Measurements from ENCODE around the gene CNGB1.
A peak's percentile ranks its signal among the peaks of the same experiment; 100 is the strongest.
"Not testable (repeated sequence)": the region's sequence is repeated elsewhere in the genome, so short reads cannot be mapped to it uniquely, and the experiment has no call there.

Gene CNGB1

DNA sequence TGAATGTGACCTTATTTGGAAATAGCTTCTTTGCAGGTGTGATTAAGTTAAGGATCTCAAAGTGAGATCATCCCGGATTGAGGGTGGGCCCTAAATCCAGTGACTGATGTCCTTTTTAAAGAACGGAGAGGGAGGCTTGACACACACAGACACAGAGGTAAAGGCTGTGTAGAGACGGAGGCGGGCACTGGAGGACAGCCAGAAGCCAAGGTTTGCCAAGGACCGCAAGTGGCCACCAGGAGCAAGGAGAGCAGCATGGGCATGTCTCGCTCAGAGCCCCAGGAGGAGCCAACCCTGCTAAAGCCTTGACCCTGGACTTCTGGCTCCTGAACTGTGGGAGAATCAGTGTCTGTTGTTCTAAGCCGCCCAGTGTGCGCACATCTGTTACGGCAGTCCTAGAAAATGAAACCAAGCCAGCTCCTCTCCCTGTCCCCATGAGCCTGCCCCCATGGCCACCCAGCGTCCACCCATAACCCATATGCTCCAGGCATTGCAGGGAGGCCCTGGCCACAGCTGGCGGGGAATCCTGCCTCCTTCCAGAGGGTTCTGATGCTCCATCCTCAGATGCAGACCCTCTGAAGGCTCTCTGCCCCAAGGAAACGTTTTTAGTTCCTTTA lies 15.2 kb downstream of the CNGB1 start:
- FAIRE-seq (no peak), DNase-seq (ENCODE audit: low spot score) (peak; percentile 10)

DNA sequence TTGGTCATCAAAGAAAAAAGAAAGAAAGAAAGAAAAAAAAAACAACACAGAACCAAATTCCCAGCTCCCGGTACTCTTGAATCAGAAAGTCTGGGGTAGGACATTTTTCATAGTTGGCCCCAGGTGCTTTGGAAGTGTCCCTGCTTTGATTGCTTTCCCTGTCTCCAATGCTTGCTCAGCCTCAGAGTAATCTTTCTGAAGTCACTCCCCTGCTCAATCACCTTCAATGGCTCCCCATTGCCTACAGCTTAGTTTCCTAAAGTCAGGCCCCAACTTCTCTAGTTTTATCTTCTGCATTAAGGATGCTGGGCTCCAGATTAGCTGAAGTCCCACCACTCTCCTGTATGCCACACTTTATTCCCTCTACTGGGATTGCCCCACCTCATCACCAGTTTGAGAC lies 17.1 kb downstream of the CNGB1 start:
- no peak for FAIRE-seq
- no peak for DNase-seq (ENCODE audit: low spot score)

DNA sequence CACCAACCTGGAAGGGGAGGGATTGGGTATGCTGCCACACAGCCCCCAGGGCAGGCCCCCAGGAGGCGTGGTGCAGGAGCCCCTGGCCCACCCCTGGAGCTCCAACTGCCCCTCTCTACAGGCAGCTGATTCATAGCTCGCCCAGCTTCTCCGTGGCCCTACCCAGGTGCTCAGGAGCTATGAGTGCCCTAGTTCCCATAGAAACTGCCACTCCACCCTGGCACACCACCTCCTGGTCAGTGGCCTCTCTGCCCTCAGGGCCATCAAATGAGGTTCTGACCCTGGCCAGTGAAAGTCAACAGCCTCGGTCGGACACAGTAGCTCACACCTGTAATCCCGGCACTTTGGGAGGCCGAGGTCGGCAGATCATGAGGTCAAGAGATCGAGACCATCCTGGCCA lies 18.0 kb downstream of the CNGB1 start:
- FAIRE-seq (no peak), DNase-seq (ENCODE audit: low spot score) (no peak)

DNA sequence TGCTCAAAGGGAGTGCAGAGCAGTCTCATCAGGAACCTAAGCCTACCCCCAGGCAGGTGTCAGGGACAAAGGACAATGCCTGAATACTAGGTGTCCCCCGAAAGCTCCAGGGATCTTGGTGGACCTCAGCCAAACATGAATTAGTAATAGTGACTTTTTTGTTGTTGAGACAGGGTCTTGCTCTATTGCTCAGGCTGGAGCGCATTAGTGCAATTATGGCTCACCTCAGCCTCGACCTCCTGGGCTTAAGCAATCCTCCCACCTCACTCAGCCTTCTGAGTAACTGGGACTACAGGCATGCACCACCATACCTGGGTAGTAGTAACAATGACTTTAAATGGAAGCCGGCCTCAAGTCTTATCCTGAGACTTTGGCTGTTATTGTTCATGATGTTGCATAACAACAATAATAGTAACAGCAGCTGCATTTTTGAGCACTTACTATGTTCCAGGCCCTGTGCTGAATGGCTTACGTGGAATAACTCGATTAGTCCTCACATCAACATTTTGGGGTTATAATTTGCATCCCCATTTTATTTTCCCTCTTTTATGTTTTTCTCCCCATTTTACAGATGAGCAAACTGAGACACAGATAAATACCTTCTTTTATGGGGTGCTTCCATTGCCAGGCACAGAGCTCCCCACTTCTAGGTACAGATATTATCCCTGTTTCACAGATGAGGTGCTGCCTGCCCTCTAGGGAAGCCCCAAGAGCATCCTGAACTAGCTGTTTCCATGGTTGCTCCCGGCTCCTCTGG lies 19.5 kb downstream of the CNGB1 start:
- DNase-seq (ENCODE audit: low spot score) (no peak), FAIRE-seq (no peak)

DNA sequence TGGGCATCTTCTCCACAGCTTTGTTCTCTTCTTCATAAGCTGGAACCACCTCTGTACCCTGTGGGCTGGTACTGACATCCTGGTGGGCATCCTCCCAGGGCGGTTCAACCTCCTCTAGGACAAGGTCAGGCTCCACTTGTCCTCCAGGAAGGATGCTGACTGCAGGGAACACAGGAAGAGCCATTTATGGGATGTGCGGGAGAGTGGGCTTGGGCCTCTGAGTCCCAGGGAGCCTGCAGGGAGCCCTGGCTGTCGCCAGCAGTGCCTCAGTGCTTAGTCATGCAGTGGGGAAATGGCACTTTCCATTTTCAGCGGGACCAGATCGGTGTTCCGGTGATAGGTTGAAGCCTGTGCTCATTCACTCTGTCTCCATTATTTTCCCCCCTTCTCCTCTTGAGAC lies 20.5 kb downstream of the CNGB1 start:
- peak; percentile 47 for DNase-seq (ENCODE audit: low spot score)

DNA sequence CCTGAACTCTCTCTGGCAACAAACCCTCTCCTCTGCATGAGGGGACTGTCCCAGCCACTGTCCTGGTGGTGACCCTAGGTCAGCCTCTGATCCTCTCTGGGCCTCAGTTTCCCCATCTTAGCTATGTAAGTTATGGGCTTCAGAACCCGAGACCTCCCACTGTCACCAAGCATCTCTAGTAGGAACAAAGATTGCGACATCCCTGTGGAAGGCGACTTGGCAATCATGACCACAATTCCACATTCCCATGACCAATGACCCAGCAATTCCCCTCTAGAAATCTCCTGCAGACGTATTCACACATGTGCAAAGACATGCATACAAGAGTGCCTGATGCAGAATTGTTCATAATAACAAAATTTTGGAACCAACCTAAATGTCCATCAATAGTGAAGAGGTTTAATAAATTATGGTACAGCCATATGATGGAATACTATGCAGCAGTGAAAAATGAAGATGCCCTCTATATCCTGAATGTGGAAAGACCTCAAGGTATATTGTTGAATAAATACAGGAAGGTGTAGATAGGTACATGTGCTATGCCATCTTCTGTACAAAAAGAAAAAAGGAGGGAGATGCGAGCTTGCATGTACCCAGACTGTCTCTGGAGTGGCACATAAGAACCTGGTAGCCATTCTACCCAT lies 21.2 kb downstream of the CNGB1 start:
- FAIRE-seq: no peak
- DNase-seq (ENCODE audit: low spot score): peak; percentile 11

More for the DNA sequence above, 20.5 kb downstream of the CNGB1 start:
- FAIRE-seq: no peak

DNA sequence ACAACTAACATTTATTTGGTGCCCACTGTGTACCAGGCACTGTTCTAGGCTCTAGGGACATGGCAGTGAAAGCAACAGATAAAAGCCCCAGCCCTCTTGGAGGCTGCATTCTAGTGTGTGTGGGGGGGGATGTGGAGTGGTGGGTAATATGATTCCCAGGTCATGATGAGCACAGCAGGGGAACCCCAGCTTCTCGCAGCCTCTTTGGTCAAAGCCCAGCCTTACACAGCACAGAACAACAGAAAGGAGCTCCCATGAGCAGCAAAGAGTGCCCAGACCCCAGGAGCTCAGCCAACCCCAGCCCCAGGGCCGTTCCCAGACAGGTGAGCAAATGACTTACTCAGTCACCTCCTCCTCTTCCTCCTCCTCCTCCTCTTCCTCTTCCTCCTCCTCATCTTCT lies 21.9 kb downstream of the CNGB1 start:
- no peak for DNase-seq (ENCODE audit: low spot score)
- FAIRE-seq: no peak

DNA sequence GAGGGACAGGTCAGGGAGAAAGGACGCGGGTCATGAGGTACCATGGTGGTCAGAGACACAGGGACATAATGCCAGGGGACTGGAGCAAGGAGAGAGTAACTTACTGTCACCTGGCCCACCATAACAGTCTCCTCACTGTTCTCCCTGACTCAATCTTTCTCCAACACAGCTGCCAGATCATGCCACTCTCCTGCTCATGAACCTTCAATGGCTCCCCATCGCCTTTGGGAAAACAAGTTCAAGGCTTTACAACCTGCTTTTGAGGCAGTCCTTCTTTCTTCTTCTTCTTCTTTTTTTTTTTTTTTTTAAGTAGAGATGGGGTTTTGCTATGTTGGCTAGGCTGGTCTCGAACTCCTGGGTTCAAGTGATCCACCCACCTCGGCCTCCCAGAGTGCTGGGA lies 22.9 kb downstream of the CNGB1 start:
- DNase-seq (ENCODE audit: low spot score): no peak
- FAIRE-seq: no peak

DNA sequence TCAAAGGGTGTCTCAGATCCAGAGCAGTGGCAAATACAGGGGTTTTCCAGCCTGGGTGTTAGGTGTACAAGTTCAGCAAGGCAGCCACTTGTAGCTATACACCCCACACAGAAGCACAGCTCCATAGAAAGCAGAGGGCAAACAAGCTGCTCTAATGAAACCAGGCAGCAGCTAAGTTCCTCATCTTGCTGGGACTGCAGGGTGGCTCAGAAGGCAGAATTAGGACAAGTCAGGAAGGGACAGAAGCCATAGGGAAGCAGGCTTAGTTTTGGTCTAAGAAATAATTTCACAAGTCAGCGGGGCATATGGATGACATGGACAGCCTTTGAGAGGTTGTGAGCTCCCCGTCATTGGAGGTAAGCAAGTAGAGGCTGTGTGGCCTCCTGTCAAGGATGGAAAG lies 23.7 kb downstream of the CNGB1 start:
- FAIRE-seq: no peak

DNA sequence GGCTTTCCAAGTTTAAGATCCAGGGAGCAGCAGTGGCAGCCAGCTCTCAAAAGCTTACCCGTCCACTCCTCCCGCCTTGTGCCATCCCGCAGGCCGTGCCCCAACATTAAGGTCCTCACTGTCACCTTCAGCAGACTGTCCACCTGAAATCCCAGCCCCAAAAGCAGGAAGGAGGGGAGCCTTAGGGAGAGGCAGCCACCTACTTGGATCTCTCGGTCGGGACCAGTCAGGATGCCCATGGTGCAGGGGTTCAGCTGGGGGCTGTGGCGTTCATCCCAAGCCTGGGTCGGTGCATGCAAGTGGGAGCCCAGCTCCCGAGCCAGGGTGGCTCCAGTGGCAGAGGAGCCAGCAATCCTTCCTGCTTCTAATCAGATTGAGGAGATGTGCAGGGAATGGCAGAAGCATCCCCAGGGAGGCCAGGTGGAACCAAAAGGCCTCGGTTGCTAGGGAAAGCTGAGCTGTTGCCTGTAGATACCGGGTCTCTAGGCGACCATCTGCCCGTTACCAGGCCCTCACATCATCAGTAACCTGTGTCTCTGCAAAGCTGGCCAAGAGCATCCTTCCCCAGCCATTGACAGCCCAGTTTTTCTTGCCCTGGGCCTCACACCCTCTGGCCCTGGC lies 24.6 kb downstream of the CNGB1 start:
- DNase-seq (ENCODE audit: low spot score) (no peak), FAIRE-seq (no peak)

More for the DNA sequence above, 23.7 kb downstream of the CNGB1 start:
- DNase-seq (ENCODE audit: low spot score): no peak

DNA sequence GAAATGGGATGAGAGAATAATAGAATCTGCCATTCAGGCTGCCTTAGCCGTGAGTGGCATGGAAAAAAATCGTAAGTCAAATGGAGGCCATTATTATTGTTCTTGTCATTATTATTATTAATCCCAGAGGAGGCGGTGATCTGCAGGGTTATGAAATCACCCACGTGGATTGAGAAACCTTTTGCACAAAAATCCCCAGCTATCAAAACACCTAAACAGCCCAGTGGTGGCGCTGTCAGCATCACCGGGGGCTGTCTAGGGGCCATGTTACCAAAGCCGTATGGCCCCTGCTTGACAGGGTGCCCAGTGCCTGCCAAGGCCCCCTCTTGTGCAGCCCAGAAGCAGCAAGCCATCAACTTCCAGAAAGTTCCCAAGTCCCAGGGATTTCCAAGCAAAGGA lies 25.2 kb downstream of the CNGB1 start:
- FAIRE-seq (no peak), DNase-seq (ENCODE audit: low spot score) (no peak)

DNA sequence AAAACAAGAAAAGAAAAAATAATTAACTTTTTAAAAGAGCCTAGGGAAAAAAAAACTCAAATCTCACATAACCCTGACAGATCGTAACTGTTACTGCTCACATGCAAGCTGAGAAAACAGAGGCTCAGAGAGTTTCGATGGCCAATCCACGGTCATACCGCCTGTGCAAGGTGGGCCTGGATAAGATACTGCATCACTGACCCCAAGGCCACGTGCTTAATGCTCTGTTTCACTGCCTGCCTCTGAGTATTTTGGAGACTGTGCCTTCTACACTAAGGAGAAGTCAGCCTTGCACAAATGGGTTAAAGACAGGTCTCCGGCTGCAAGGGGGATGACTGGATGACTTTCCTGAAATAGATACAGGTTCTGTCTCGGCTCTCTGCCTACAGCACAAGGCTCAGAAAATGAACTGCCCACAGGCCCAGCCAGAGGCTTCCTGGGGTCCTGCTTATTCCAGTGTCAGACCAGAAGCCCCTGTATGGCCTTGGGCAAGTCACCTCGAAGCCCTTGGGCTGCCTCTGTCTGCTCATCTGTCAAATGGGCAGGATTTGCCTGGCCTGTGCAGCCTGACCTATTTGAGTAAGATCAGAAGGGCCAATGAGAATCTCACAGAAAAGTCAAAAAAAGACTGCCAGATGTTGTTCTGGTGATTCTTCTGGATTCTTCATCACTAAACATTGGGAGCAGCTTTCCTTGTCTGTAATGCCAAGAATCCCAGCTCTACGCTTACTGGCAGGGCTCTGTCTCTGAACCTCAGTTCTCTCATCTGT lies 25.8 kb downstream of the CNGB1 start:
- FAIRE-seq (no peak), DNase-seq (ENCODE audit: low spot score) (no peak)

DNA sequence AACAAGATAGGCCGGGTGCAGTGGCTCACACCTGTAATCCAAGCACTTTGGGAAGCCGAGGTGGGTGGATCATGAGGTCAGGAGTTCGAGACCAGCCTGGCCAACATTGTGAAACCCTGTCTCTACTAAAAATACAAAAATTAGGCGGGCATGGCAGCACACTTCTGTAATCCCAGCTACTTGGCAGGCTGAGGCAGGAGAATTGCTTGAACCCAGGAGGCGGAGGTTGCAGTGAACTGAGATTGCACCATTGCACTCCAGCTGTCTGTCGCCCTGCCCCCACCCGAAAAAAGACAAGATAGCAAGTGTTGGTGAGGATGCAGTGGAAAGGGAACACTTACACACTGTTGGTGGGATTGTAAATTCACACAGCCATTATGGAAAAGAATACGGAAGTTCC lies 27.5 kb downstream of the CNGB1 start:
- not testable (repeated sequence) for DNase-seq (ENCODE audit: low spot score); FAIRE-seq

DNA sequence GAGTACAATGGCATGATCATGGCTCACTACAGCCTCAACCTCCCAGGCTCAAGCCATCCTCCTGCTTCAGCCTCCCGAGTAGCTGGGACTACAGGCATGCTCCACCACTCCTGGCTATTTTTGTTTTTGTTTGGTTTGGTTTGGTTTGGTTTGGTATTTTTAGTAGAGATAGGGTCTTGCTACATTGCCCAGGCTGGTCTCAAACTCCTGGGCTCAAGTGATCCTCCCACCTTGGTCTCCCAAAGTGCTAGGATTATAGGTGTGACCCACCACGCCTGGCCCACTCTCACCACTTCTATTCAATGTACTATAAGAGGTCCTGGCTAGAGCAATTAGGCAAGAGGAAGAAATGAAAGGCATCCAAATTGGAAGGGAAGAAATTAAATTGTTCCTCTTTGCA lies 29.0 kb downstream of the CNGB1 start:
- DNase-seq (ENCODE audit: low spot score): not testable (repeated sequence)

DNA sequence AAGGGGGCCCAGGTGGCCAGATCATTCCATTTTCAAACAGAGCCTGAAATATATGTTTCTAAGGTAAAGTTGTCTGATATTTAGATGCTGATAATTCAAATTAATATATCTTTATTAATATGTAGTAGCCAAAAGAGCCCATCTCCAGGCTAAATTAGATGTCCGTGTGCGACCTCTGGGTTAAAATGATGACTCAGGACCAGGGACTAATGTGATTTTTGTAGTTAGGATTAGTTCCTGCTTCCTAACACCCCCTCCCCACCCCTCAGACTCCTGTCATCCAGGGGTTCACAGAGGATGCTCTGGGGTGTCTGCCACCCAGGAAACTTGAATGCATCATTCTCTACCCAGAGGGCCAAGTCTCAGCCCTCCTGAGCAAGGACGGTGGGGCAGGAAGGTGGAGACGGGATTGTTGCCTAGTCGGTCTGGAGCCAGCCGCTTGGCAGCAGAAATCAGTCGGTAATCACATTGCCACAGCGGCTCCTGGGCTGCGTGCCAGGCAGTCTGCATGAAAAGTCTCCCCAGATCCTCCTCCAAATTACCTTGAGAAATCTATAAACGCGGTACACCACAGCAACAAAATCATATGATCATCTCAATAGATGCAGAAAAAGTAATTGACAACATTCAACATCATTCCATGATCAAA lies 29.8 kb downstream of the CNGB1 start:
- DNase-seq (ENCODE audit: low spot score) (peak; percentile 25), FAIRE-seq (no peak)

More for the DNA sequence above, 29.0 kb downstream of the CNGB1 start:
- FAIRE-seq: not testable (repeated sequence)

DNA sequence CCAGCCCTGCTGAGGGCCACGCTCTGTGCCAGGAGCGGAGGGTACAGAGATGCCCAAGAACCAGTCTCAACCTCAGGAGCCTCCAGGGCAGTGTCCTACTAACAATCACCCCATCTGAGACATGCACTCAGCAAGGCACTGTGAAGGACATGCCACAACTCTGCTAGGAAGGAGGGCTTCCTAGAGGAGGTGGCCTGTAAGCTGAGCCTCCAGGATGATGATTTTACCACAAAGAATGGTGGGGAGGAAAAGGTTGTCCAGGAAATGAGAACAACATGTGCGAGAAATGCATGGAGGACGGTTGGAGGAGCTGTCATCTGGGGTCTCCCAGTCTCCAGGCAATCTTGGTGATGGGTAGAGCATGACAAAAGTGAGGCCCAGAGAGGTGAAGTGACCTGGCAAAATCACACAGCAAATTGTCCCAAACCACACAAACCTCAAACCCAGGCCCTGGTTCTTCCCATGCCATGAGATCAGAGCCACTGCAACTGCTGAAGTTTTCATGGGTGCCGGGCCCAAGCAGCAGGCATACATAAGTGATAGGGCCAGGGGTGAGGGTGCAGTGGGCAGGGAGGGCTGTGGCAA lies 30.5 kb downstream of the CNGB1 start:
- FAIRE-seq (no peak), DNase-seq (ENCODE audit: low spot score) (no peak)

DNA sequence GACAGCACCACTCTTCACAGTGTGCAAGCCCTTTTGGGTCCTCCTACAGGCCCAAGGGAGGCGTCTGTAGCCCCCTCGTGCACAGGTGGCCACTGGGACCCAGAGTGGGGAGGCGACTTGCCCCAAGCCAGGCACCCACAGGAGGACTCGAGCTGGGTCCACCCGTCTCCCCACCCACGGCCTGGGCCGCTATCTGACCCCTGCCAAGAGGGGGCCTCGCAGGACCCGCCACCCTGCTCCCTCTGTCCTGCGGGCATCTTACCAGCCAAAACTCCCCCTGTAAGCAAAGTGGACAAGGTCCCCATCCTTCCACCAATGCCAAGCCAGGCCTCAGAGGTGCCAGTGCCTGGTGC lies 31.1 kb downstream of the CNGB1 start:
- DNase-seq (ENCODE audit: low spot score) (no peak), FAIRE-seq (no peak)

DNA sequence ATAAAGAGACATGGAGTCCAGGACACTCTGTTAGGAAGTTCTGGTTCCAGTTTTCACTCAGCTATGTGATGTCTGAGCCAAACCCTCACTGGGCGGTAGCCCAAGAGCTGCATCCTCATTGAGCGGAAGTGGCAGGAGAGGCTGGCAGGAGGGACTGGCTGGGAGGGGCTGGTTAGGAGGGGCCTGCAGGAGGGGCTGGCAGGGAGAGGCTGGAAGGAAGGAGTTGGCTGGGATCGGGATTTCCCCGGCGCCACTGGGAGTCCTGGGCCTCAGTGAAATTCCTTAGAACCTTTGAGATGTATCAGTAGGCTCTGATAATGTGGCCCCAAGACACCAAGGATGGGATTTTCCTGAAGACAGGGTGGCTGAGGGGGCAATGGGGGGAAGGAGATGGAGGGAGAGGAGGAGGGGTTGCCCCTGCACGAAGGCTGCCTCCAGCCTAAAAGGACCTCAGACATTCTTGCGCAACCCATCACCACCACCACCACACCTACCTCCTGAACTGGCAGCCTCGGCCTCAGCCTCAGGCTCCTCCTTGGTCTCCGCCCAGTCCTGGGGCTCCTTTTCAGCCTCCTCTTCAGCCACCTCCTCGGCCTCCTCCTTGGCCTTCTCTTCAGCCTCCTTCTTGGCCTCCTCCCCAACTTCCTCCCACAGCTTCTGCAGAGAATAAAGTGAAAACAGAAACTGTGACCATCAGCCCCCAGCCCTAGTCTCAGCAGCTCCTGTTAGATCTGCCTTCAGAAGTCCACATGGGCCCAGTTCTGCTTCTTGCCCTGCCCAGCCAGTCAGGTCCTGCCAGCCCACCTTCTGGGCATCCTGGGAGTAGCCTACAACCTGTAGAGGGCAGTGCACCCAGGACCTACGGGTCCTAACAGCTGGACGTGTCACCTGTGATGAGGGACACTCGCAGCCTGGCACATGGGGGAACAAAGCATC lies 31.7 kb downstream of the CNGB1 start:
- FAIRE-seq: peak; percentile 88
- peak; percentile 85 for DNase-seq (ENCODE audit: low spot score)

DNA sequence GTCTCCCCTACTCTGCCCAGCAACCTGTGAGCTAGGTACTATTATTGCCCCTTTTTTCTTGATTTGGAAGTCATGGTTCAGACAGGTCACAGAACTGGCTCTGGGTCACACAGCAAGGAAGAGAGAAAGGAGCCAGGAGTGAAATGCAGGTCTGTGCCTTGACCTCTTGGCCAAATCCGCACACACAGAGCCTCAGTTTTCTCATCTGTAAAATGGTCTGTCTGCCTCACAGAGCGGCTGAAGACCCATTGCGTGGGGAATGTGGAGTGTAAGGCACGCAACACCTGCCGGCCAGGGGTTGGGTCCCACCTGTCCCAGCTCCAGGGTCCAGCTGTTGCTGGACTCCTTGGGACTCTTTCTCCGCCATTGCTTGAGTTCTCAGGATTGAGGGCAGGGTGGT lies 32.4 kb downstream of the CNGB1 start:
- FAIRE-seq: no peak
- no peak for DNase-seq (ENCODE audit: low spot score)

DNA sequence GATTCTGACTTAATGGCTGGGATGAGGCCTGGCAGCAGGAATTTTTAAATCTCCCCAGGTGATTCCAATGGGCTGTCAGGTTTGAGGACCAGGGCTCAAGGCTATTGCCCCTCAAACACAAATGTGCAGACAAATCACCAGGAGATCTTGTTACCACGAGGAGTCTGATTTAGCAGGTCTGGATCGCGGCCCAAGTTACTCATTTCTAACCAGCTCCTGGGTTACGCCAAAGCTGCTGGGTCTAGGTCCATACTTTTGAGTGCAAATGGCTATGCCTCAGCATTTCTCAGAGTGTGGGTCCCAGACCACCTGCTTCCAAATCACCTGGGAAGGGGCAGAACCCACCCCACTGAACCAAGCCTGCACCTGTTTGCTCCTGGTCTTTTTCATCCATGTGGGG lies 33.1 kb downstream of the CNGB1 start:
- no peak for FAIRE-seq
- DNase-seq (ENCODE audit: low spot score): no peak
